K562 (cell line): ENCODE results near the gene ULBP1. TPM values are rescaled to one million over a fixed set of nuclear protein-coding genes. Genes with fewer than 3 reads are reported as not detected.

ENCODE experiments used
- ADNP ChIP-seq: fragments of 200-800 bp; sonication (Bioruptor generic); IDR thresholded peaks from 2 replicates; pipeline ENCODE4 v1.6.1; 2016; ENCODE audit warnings: missing genetic modification characterization, missing compliant biosample characterization
- ARID1B ChIP-seq: fragments of 450-650 bp; IDR thresholded peaks from 2 replicates; pipeline ENCODE4 v1.6.1; 2016; ENCODE audit warnings: antibody characterized with exemption, mild to moderate bottlenecking, inconsistent platforms
- CBX2 ChIP-seq: fragments of 200-600 bp; sonication (generic); IDR thresholded peaks from one replicate; pipeline ENCODE4 v1.6.1; 2012; ENCODE audit warnings: mild to moderate bottlenecking, low read length, inconsistent platforms; ENCODE audit not compliant: insufficient read depth, poor library complexity, severe bottlenecking
- ELF2 ChIP-seq: fragments of 250-450 bp; sonication (Bioruptor Pico); IDR thresholded peaks from 2 replicates; pipeline ENCODE4 v1.5.0; 2021; ENCODE audit warnings: mild to moderate bottlenecking
- FOXA1 ChIP-seq: fragments of 450-650 bp; IDR thresholded peaks from 2 replicates; pipeline ENCODE4 v1.6.1; 2016; ENCODE audit warnings: mild to moderate bottlenecking, borderline replicate concordance
- MIER1 ChIP-seq: fragments of 450-650 bp; IDR thresholded peaks from 2 replicates; pipeline ENCODE4 v1.6.1; 2016; ENCODE audit warnings: antibody characterized with exemption, mild to moderate bottlenecking, low read depth
- NFE2 ChIP-seq: IDR thresholded peaks from 2 replicates; pipeline ENCODE4 v1.6.1; 2014; ENCODE audit warnings: antibody characterized with exemption, low read depth
- NR0B1 ChIP-seq: fragments of 450-650 bp; IDR thresholded peaks from one replicate; pipeline ENCODE4 v1.6.1; 2018; ENCODE audit warnings: mild to moderate bottlenecking, moderate library complexity; ENCODE audit not compliant: partially characterized antibody
- NR2C2 ChIP-seq, 2 experiments: fragments of 200-800 bp in 1 of 2; sonication (Bioruptor generic) in 1 of 2; sonication (generic) in 1 of 2; formaldehyde crosslinking in 1 of 2; IDR thresholded peaks; 2 replicates each; pipeline versions ENCODE4 v1.6.1 to v1.8.0; 2016 to 2022; ENCODE audit warnings: mild to moderate bottlenecking in 1 of 2, missing compliant biosample characterization in 1 of 2, missing genetic modification characterization in 1 of 2, missing genetic modification reagents in 1 of 2
- PHF8 ChIP-seq: fragments of 200-600 bp; sonication (generic); IDR thresholded peaks from 2 replicates; pipeline ENCODE4 v1.6.1; 2012; ENCODE audit warnings: mixed run types, mild to moderate bottlenecking, inconsistent platforms, low read length, moderate library complexity, borderline replicate concordance
- RAD21 ChIP-seq, 2 experiments: fragments of 250-450 bp in 1 of 2; fragments of 450-650 bp in 1 of 2; sonication (Bioruptor Pico) in 1 of 2; formaldehyde crosslinking in 1 of 2; IDR thresholded peaks in 1 of 2; conservative IDR thresholded peaks in 1 of 2; 2 replicates each; pipeline versions ENCODE4 v1.4.0 to v1.8.0; 2020 to 2022; ENCODE audit warnings: mild to moderate bottlenecking in 2 of 2, moderate library complexity in 1 of 2
- SNRNP70 ChIP-seq: fragments of 200-400 bp; formaldehyde crosslinking; optimal IDR thresholded peaks from 2 replicates; pipeline ENCODE3; 2017; ENCODE audit warnings: low read depth, low read length
- SP2 ChIP-seq: IDR thresholded peaks from 2 replicates; pipeline ENCODE4 v1.6.1; 2011; ENCODE audit warnings: mild to moderate bottlenecking, low read depth, low read length, moderate library complexity; ENCODE audit not compliant: poor library complexity, severe bottlenecking; ENCODE audit errors: extremely low read depth
- THAP7 ChIP-seq: fragments of 250-450 bp; sonication (Bioruptor Pico); IDR thresholded peaks from 2 replicates; pipeline ENCODE4 v1.5.0; 2021
- THRA ChIP-seq: fragments of 450-650 bp; IDR thresholded peaks from 2 replicates; pipeline ENCODE4 v1.6.1; 2017; ENCODE audit warnings: mild to moderate bottlenecking, moderate library complexity
- XRCC3 ChIP-seq: fragments of 450-650 bp; IDR thresholded peaks from 2 replicates; pipeline ENCODE4 v1.6.1; 2017; ENCODE audit warnings: mild to moderate bottlenecking, moderate library complexity
- ZEB2 ChIP-seq: fragments of 450-650 bp; IDR thresholded peaks from 2 replicates; pipeline ENCODE4 v1.6.1; 2016
- ZNF175 ChIP-seq: fragments of 200-800 bp; sonication (Bioruptor generic); IDR thresholded peaks from 2 replicates; pipeline ENCODE4 v1.6.1; 2016; ENCODE audit warnings: low read depth, mild to moderate bottlenecking, missing genetic modification characterization, missing compliant biosample characterization
- ZNF239 ChIP-seq: fragments of 250-450 bp; sonication (Bioruptor Pico); IDR thresholded peaks from 2 replicates; pipeline ENCODE4 v1.4.0; 2020; ENCODE audit warnings: mild to moderate bottlenecking
- ZNF24 ChIP-seq: fragments of 450-650 bp; IDR thresholded peaks from 2 replicates; pipeline ENCODE4 v1.6.1; 2016
- ZNF277 ChIP-seq: fragments of 250-450 bp; sonication (Bioruptor Pico); IDR thresholded peaks from 2 replicates; pipeline ENCODE4 v1.8.0; 2022; ENCODE audit warnings: inconsistent platforms, mild to moderate bottlenecking, moderate library complexity, borderline replicate concordance
- ZNF785 ChIP-seq: fragments of 250-450 bp; sonication (Bioruptor Pico); IDR thresholded peaks from 2 replicates; pipeline ENCODE4 v1.4.0; 2020; ENCODE audit warnings: mild to moderate bottlenecking
- polyA plus RNA-seq, 8 experiments: library from polyadenylated mRNA; depleted of rRNA in 4 of 8; stranded (reverse) in 5 of 8; unstranded in 3 of 8; fragments of >200 nt; fragmentation: Nextera tagmentation in 2 of 8; fragmentation: Illumina TruSeq in 1 of 8; extraction: Ambion mirVana in 2 of 8; extraction: Trizol in 1 of 8; gene quantifications; 2 replicates each; pipeline versions ENCODE4 v1.2.1 to v1.2.3, GENCODE V29; 2011 to 2014; ENCODE audit warnings: inconsistent platforms in 1 of 8, missing spikeins in 1 of 8
- total RNA-seq, 7 experiments: library from RNA; depleted of rRNA in 6 of 7; stranded (reverse); fragments of >200 nt in 6 of 7; fragmentation: Illumina TruSeq in 2 of 7; extraction: Trizol in 2 of 7; gene quantifications; 2 replicates each; pipeline versions ENCODE4 v1.2.1 to v1.2.3, GENCODE V29; 2011 to 2021; ENCODE audit warnings: low replicate concordance in 1 of 7

ULBP1 gene
- total and polyA plus RNA-seq, 9 of the 15 experiments (the other 6 are each of a cell fraction or from before 2014, with no cell fraction given) = 0.33 to 6.0 (median 2.5) TPM

- peak; percentile 87 for TF ChIP-seq PHF8
- no peak for TF ChIP-seq NR0B1
- TF ChIP-seq ZNF239 (CRISPR knock-in tag) = no peak
- TF ChIP-seq SNRNP70 = no peak
- TF ChIP-seq THRA = no peak
- TF ChIP-seq SP2 = no peak
- TF ChIP-seq NFE2 = no peak
- no peak for TF ChIP-seq ADNP (tag)
- TF ChIP-seq ARID1B = peak; percentile 60
- TF ChIP-seq FOXA1 = no peak
- TF ChIP-seq ZNF175 (CRISPR knock-in tag) = peak; percentile 65; the same call in 1 of the 2 replicates
- TF ChIP-seq ZNF277 (CRISPR knock-in tag) = no peak
- no peak for TF ChIP-seq THAP7
- no peak for TF ChIP-seq XRCC3
- TF ChIP-seq ZNF785 (CRISPR knock-in tag) = no peak
- TF ChIP-seq CBX2 = no peak
- peak in 1 of 2 experiments; percentile 9; a peak in 1 of 4 replicates for TF ChIP-seq RAD21 (CRISPR knock-in tag; conservative IDR thresholded peaks at IDR 0.05 in 1 of 2, IDR thresholded peaks at IDR 0.05 in 1 of 2)
- TF ChIP-seq ELF2 = no peak; the same call in 1 of the 2 replicates
- no peak for TF ChIP-seq MIER1
- TF ChIP-seq ZEB2 = peak; percentile 14; the same call in 1 of the 2 replicates
- no peak for TF ChIP-seq NR2C2 (CRISPR knock-in tag; IDR thresholded peaks at IDR 0.05)
- peak; percentile 45; the same call in 1 of the 2 replicates for TF ChIP-seq NR2C2 (tag; IDR thresholded peaks at IDR 0.05)
- no peak; the same call in 1 of the 2 replicates for TF ChIP-seq ZNF24
Observed at GRCh38 chr6:149963462-149964307, at the start of gene ULBP1 (continued).
